ENCODE measurements around the gene NELFCD.

DNA sequence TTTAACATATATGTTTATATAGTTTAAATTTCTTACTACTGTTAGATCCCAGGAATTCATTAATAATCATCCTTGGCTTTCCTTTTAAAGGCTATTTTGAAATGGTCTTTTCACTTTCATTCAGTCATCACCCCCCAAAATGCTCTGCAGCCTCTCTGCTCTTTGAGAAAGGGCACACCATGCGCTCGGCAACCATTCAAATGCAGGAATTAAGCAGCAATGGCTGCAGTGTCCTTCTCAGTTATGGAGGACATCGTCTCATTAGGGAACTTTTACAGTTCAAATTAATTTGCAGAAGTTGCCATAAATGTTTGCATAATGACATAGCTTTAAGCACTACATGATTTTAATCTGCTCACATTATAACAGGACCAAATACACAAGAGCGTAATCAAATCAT, 44.5 kb downstream of the NELFCD start:
- TF ChIP-seq, protein P1, sequence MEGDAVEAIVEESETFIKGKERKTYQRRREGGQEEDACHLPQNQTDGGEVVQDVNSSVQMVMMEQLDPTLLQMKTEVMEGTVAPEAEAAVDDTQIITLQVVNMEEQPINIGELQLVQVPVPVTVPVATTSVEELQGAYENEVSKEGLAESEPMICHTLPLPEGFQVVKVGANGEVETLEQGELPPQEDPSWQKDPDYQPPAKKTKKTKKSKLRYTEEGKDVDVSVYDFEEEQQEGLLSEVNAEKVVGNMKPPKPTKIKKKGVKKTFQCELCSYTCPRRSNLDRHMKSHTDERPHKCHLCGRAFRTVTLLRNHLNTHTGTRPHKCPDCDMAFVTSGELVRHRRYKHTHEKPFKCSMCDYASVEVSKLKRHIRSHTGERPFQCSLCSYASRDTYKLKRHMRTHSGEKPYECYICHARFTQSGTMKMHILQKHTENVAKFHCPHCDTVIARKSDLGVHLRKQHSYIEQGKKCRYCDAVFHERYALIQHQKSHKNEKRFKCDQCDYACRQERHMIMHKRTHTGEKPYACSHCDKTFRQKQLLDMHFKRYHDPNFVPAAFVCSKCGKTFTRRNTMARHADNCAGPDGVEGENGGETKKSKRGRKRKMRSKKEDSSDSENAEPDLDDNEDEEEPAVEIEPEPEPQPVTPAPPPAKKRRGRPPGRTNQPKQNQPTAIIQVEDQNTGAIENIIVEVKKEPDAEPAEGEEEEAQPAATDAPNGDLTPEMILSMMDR (IDR thresholded peaks at IDR 0.05; ENCODE audit: insufficient read depth, low read length, poor library complexity, severe bottlenecking) = no peak
- no peak for TF ChIP-seq EZH2phosphoT487 (conservative IDR thresholded peaks at IDR 0.05; ENCODE audit: low read length)

All from SU-DHL-6 (cell line).